PC-9 (cell line): Measurements from ENCODE around the gene ARHGAP10. TPM values are rescaled to one million over a fixed set of nuclear protein-coding genes. Genes with fewer than 3 reads are reported as not detected.

Source experiments
- BruUV-seq: library from RNA; stranded (reverse); fragments of 400-500 nt; replicated peaks from 2 replicates; lab custom pipeline; 2021; lab: Mats Ljungman, UMichigan
- CTCF ChIA-PET: fragments of 300-600 bp; sonication (Branson Sonifier 250); formaldehyde crosslinking; loops from one replicate; lab custom pipeline; 2022; ENCODE audit warnings: antibody characterized with exemption; lab: Charles Lee
- POLR2A ChIA-PET: fragments of 300-600 bp; sonication (Branson Sonifier 250); formaldehyde crosslinking; loops from one replicate; lab custom pipeline; 2022; ENCODE audit warnings: antibody characterized with exemption; ENCODE audit not compliant: unreplicated experiment; lab: Charles Lee
- DNase-seq, 2 experiments: peaks; one replicate each; pipeline versions ENCODE4 v3.0.0 to v3.0.0-alpha.2; 2015 to 2022; ENCODE audit warnings: mixed read lengths in 1 of 2
- H2AFZ ChIP-seq: fragments of 200-600 bp; sonication (generic); 2 replicates; pipeline ENCODE4 v1.8.1; 2017; ENCODE audit warnings: antibody characterized with exemption
- H3F3A ChIP-seq: fragments of 200-600 bp; sonication (generic); 2 replicates; pipeline ENCODE4 v1.8.1; 2017; ENCODE audit warnings: antibody characterized with exemption, mild to moderate bottlenecking, low read depth; ENCODE audit not compliant: insufficient read depth
- H3K27ac ChIP-seq: fragments of 200-600 bp; sonication (generic); 2 replicates; pipeline ENCODE4 v1.6.1; 2016; ENCODE audit warnings: mixed run types
- H3K27me3 ChIP-seq: fragments of 200-600 bp; sonication (generic); 2 replicates; pipeline ENCODE4 v1.6.1; 2016; ENCODE audit warnings: low read depth, mixed run types; ENCODE audit not compliant: insufficient read depth
- H3K36me3 ChIP-seq: fragments of 200-600 bp; sonication (generic); 2 replicates; pipeline ENCODE4 v1.6.1; 2016; ENCODE audit warnings: low read depth, mixed run types
- H3K4me1 ChIP-seq: fragments of 200-600 bp; sonication (generic); replicated peaks from 2 replicates; pipeline ENCODE4 v1.6.1; 2016; ENCODE audit warnings: mixed run types; ENCODE audit not compliant: insufficient read depth
- H3K4me2 ChIP-seq: fragments of 200-600 bp; sonication (generic); 2 replicates; pipeline ENCODE4 v1.6.1; 2017; ENCODE audit warnings: mixed run types
- H3K4me3 ChIP-seq: fragments of 200-600 bp; sonication (generic); 2 replicates; pipeline ENCODE4 v1.6.1; 2016; ENCODE audit warnings: mixed run types
- H3K79me2 ChIP-seq: fragments of 200-600 bp; sonication (generic); 2 replicates; pipeline ENCODE4 v1.6.1; 2017; ENCODE audit warnings: low read depth, mixed run types
- H3K9me2 ChIP-seq: fragments of 200-600 bp; sonication (generic); 2 replicates; pipeline ENCODE4 v1.8.1; 2017; ENCODE audit warnings: mild to moderate bottlenecking; ENCODE audit not compliant: insufficient read depth
- H3K9me3 ChIP-seq: fragments of 200-600 bp; sonication (generic); 2 replicates; pipeline ENCODE4 v1.8.1; 2016; ENCODE audit warnings: low read depth; ENCODE audit not compliant: insufficient read depth
- H4K20me1 ChIP-seq: fragments of 200-600 bp; sonication (generic); 2 replicates; pipeline ENCODE4 v1.8.1; 2017; ENCODE audit not compliant: insufficient read depth
- CTCF ChIP-seq: fragments of 200-600 bp; sonication (generic); conservative IDR thresholded peaks from 2 replicates; pipeline ENCODE4 v1.6.1; 2017; ENCODE audit warnings: mixed run types, antibody characterized with exemption, mild to moderate bottlenecking, moderate library complexity
- EZH2 ChIP-seq: fragments of 200-600 bp; sonication (generic); IDR thresholded peaks from 2 replicates; pipeline ENCODE4 v1.8.0; 2017; ENCODE audit warnings: antibody characterized with exemption, low read depth
- intact Hi-C: fragments of 100-400 bp; cut with micrococcal nuclease; formaldehyde crosslinking; loops from one replicate; pipeline ENCODE4 v1.10.0; 2022; ENCODE audit not compliant: unreplicated experiment
- total RNA-seq: library from RNA; stranded (reverse); gene quantifications from 2 replicates; pipeline ENCODE4 v1.2.3, GENCODE V29; 2021

The ARHGAP10 gene
- total RNA-seq, 1 experiment from 2014 or later: 27.5 TPM

- ChIA-PET POLR2A (no interaction called here), CTCF (no interaction called here)
- Histone ChIP-seq H4K20me1 (no peaks in the 10 kb centered on the region), H3K9me3 (no peaks in the 10 kb centered on the region), H3K79me2 (no peaks in the 10 kb centered on the region), H3K36me3 (no peaks in the 10 kb centered on the region), H3K27me3 (no peaks in the 10 kb centered on the region), H2AFZ (no peak overlapping the region), H3K27ac (no peak overlapping the region), H3K4me2 (no peak overlapping the region), H3F3A (no peaks in the 10 kb centered on the region), H3K4me1 (no peaks in the 10 kb centered on the region), H3K4me3 (no peak overlapping the region), H3K9me2 (no peaks in the 10 kb centered on the region)
- TF ChIP-seq CTCF (no peak), EZH2 (no peak)
- no peak for DNase-seq
- intact Hi-C loops: no loop called here
- BruUV-seq: no TSS peak
Measured at GRCh38 chr4:148097801-148098200, 365.9 kb downstream of the ARHGAP10 start.

- no peaks in the 10 kb centered on the region for H3K27me3 ChIP-seq
- no peaks in the 10 kb centered on the region for H3F3A ChIP-seq
- no peaks in the 10 kb centered on the region for H3K9me3 ChIP-seq
- no TSS peak for BruUV-seq
- no peaks in the 10 kb centered on the region for H4K20me1 ChIP-seq
- H3K4me2 ChIP-seq: no peak overlapping the region
- POLR2A ChIA-PET: no interaction called here
- no peak overlapping the region for H3K4me3 ChIP-seq
- no peaks in the 10 kb centered on the region for H3K79me2 ChIP-seq
- no peak for DNase-seq
- H3K4me1 ChIP-seq: no peaks in the 10 kb centered on the region
- no peaks in the 10 kb centered on the region for H3K36me3 ChIP-seq
- TF ChIP-seq CTCF (no peak), EZH2 (no peak)
- H2AFZ ChIP-seq: no peak overlapping the region
- no peak overlapping the region for H3K27ac ChIP-seq
- intact Hi-C loops: no loop called here
- CTCF ChIA-PET: no interaction called here
- no peaks in the 10 kb centered on the region for H3K9me2 ChIP-seq
Measured at GRCh38 chr4:148101235-148101634, 369.3 kb downstream of the ARHGAP10 start.

GRCh38 chr4:148101790-148102189 lies 369.9 kb downstream of the ARHGAP10 start:
- Histone ChIP-seq H3K27ac (no peak overlapping the region), H3F3A (no peaks in the 10 kb centered on the region), H3K9me3 (no peaks in the 10 kb centered on the region), H3K27me3 (no peaks in the 10 kb centered on the region), H2AFZ (no peak overlapping the region), H3K79me2 (no peaks in the 10 kb centered on the region), H3K4me3 (no peak overlapping the region), H3K36me3 (no peaks in the 10 kb centered on the region), H3K4me1 (no peaks in the 10 kb centered on the region), H3K9me2 (no peaks in the 10 kb centered on the region), H3K4me2 (no peak overlapping the region), H4K20me1 (no peaks in the 10 kb centered on the region)
- BruUV-seq: no TSS peak
- ChIA-PET CTCF (no interaction called here), POLR2A (no interaction called here)
- TF ChIP-seq EZH2 (no peak), CTCF (no peak)
- no peak for DNase-seq
- intact Hi-C loops: no loop called here
